GM19239 (cell line): Measurements from ENCODE around the gene UROS.

Experiments used
- DNase-seq: peaks from one replicate; pipeline ENCODE4 v3.0.0; 2011; ENCODE audit warnings: low spot score; ENCODE audit not compliant: insufficient read length
- FAIRE-seq: peaks from 2 replicates; lab custom pipeline; 2011; peaks lifted over from hg19 to GRCh38; lab: Jason Lieb, UNC

UROS gene

GRCh38 chr10:125770844-125771243 is 52.2 kb downstream of the UROS start:
- no peak for DNase-seq

GRCh38 chr10:125769175-125769574 is 53.9 kb downstream of the UROS start:
- DNase-seq (no peak), FAIRE-seq (no peak)

More at GRCh38 chr10:125770844-125771243, 52.2 kb downstream of the UROS start:
- FAIRE-seq: no peak

- no peak for DNase-seq
Measured at GRCh38 chr10:125768219-125768855, 54.7 kb downstream of the UROS start.

GRCh38 chr10:125766511-125766910 is 56.5 kb downstream of the UROS start:
- no peak for FAIRE-seq
- no peak for DNase-seq

More at GRCh38 chr10:125768219-125768855, 54.7 kb downstream of the UROS start:
- no peak for FAIRE-seq

GRCh38 chr10:125765835-125766234 is 57.2 kb downstream of the UROS start:
- no peak for FAIRE-seq
- DNase-seq: no peak

- DNase-seq (no peak), FAIRE-seq (no peak)
Measured at GRCh38 chr10:125762692-125763648, 60.1 kb downstream of the UROS start.

GRCh38 chr10:125761961-125762360 is 61.1 kb downstream of the UROS start:
- FAIRE-seq (no peak), DNase-seq (no peak)

GRCh38 chr10:125757742-125758141 is 65.3 kb downstream of the UROS start:
- no peak for FAIRE-seq
- no peak for DNase-seq

GRCh38 chr10:125756853-125757487 is 66.1 kb downstream of the UROS start:
- FAIRE-seq: no peak

GRCh38 chr10:125756196-125756595 is 66.9 kb downstream of the UROS start:
- FAIRE-seq: no peak

More at GRCh38 chr10:125756853-125757487, 66.1 kb downstream of the UROS start:
- no peak for DNase-seq

GRCh38 chr10:125747417-125747816 is 75.6 kb downstream of the UROS start:
- no peak for FAIRE-seq

More at GRCh38 chr10:125756196-125756595, 66.9 kb downstream of the UROS start:
- no peak for DNase-seq

GRCh38 chr10:125744909-125745308 is 78.1 kb downstream of the UROS start:
- DNase-seq (no peak), FAIRE-seq (no peak)

More at GRCh38 chr10:125747417-125747816, 75.6 kb downstream of the UROS start:
- no peak for DNase-seq

- no peak for FAIRE-seq
- DNase-seq: no peak
Measured at GRCh38 chr10:125742465-125742864, 80.6 kb downstream of the UROS start.

GRCh38 chr10:125739994-125740679 is 82.9 kb downstream of the UROS start:
- DNase-seq (no peak), FAIRE-seq (no peak)
